ENCODE results near the gene CFAP74.
A peak's percentile ranks its signal among the peaks of the same experiment; 100 is the strongest.
"Not testable (repeated sequence)": the region's sequence is repeated elsewhere in the genome, so short reads cannot be mapped to it uniquely, and the experiment has no call there.

CFAP74 gene

DNA sequence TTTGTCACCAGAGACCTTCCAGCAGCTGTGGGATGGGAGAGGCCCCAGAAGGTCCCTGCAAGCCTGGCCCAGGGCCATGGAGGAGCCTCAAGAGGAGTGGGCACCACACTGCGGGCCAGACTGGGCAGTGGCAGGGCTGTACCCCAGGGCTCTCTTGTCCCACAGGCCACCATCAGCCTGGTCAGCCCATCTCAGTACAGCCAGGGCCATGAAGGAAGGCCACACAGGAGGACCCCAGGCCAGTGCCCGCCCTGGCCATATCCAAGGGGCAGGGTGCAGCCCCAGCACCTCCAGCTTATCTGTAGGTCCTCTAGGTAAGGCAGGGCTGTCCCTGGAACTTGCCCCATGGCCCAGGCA is 109.6 kb downstream of the CFAP74 start:
- DNase-seq (ENCODE audit: low read depth) = no peak

DNA sequence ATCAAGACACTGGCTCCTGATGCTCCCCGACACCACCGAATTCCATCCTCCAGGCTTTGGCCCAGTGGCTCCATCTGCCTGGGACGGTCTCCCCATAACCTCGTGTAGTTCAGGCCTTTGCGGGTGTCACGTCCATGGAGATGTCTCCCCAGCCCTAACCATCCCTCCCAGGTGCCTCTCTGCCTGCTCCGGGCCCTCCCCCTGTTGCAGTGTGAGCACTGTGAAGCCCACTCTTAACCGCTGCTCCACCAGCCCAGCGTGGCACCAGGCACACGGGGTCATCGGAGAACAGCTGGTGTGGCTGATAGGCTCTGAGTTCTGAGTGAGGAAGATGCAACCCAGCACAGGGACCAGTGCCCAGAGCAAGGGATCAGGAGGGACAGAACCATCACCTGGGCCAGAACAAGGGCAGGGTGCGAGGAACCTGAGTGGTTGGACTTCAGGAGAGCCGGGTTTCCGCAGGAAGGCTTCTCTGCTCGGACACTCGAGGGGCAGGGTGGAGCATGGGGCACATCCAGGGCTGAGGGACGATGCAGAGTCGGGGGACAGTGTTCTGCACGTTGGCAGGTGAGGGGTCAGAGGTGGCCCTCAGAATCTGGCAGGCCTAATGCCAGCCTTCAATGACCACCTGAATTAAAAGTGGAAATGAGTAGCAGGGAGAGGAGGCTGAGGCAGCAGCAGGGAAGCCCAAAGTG is 110.1 kb downstream of the CFAP74 start:
- no peak for DNase-seq (ENCODE audit: low read depth)

DNA sequence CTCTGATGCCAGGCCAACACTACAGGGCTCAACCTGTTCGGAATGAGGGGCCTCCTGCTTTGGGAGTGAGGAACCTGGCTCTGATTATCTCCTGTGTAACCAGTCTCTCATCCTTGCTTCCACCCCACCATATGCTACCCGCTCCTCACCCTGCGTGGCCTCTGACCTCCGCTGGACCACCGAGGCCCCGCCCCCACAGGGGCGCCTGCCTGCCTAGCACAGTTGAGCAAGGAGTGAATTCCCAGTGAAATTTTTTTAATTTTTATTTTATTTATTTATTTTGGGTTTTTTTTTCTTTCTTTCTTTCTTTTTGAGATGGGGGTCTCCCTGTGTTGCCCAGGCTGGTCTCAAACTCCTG is 110.8 kb downstream of the CFAP74 start:
- DNase-seq (ENCODE audit: low read depth) = no peak

DNA sequence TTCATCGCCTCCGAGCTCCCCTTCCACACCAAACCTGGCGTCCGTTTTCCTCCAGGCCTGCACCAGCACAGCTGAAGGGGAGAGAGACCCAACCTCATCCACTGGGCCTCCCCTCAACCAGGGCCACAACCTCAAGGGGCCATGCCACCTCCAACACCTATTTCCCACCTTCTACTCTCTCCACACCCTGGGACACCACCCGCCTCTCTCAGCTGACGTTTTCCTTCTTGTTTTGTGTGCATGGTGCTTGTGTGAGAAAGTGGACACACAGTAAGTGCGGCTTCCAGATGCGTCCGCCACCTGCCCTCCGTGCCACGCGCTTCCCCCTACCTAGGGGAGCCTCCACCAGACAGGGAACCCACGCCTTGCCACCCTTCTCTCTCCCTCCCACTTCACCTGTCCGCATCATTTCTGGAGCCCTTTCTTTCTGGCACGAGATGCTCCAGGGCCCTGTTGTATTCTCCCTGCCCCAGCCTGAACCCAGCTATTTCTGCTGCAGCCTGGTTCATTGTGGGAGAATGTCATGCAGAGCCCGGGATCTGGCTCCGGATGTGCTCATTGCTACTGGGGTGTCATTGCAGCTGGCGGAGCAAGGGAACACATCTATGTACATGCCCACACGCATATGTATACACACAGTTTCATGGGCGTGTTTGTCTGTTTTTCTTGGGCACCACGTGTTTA is 111.4 kb downstream of the CFAP74 start:
- DNase-seq (ENCODE audit: low read depth) = no peak

DNA sequence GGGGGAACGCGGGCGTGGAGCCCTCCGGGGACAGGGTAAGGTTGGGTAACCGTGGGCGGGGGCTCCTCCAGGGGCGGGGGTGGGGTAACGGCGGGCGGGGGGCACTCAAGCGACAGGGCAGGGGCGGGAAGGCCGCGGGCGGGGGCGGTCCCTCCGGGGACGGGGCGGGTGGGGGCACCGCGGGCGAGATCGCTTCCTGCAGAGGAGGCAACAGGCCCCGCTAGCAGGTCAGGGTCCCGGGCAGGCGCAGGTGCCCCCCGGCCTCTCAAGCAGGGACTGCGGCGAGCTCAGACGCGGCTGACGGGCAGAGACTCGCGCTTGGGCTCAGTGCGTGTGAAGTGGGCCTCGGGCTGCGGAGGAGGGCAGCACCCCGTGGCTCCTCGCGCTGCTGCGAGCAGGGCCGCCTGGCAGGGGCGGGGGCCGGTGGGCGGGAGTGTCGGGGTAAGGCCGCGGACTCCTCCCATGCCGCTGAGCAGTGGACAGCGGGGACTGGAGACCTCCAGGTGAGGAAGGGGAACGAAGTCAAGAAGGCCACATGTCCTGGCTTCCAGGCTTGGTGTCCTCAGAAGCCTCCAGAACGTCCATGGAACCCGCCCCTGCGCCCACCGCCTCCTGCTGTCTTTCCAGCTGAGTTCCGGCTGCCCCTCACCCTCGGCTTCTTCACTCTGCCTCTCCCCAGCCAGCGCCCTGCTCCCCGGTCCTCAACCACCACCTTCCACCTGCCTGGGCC is 112.1 kb downstream of the CFAP74 start:
- peak; percentile 46 for DNase-seq (ENCODE audit: low read depth)

DNA sequence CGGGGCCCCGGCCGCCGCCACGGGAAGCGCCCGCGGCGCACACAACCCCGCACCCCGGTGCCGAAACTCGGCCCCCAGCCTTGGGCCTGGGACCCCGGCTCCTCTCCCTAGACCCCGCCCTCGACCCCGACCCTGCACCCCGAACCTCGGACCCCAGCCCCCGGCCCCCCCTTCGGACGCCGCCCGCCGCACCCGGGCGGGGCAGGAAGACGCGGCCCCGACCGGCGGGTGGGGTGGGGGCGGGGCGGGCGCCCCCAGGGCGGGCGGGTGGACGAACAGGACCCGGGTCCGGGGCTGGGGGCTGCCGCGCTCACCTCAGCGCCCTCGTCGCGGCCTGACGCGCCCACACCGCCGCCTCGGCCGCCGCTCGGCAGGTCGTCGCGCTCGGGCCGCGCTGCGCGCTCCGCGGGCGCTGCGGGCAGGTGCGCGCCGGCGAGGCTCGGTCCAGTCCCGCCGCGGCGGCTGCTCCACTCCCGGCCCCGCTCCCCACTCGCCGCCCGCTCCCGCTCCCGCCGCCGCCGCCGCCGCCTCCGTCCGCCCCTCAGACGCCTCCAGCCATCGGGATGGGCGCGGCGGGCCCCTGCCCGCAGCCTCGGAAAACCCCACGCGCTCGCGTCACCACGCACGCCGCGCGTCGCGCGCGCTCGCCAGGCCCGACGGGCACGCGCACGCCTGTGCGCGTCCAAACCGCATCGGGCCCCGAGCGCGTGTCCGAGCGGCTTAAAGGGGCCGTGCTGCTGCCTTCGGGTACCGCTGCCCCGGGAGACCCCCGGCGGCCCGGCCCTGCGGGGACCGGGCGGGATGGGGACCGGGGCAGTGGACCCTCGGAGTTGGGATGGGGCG is 112.9 kb downstream of the CFAP74 start, which contains the start of gene GNB1:
Gene GNB1 (minus strand): TSS at position 582 of the 843 bp plus-strand sequence. CDS start 65,634 bp downstream, outside the sequence.
- DNase-seq (ENCODE audit: low read depth) = peak; percentile 83

DNA sequence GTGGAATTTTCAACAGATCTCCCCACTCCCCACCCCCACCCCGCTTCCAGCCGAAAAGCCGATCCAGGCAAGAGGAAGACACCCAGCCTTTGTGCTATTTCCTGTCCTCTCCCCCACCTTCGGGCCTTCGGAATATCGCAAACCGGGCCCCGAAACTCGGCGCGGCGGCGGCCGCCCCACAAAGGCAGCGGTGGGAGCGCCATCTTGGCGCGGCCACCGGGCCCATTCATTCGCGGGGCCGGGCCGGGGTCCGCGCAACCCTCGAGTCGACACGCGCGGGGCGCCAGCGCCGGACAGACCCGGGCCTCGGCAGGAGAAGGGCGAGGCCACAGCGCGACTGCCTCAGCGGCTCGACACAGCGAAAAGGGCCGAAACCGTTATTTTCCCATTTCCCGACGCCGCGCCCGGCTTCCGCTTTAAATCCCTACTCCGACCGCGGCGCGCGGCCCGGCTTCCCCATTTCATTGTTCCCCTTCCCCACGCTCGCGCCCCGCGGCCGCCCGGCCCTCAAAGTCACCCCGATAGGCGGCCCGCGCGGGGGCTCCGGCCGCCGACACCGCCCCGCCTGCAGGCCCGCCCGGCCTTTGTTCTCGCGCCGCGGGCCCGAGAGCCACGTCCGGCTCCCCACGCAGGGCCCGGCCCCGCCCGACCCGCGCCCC is 113.6 kb downstream of the CFAP74 start:
- DNase-seq (ENCODE audit: low read depth) = peak; percentile 50

DNA sequence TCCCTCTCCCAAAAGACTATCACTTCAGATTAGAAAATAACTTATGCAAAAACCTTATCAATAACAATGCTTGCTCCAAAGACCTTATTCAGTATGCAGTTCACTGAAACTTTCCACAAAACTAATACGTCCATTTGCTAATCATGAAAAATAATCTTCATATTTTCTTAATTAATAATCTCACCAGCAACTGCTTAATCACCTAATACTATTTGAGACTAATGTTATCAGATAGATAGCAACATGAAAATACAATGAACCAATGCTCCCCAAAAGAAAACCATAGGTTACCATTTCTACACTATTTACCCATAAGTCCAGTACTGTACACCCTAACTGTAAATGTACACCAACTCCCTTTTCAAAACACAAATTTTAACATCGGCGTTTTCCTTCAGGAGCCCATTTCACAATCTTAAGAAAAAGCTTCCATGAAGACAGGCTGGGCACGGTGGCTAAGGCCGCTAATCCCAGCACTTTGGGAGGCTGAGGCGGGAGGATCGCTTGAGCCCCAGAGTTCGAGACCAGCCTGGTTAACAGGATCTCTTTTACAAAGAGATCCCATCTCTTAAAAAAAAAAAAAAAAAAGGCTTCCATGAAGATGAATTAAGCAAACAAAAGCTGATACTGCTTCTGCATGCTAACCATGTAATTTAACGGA is 114.4 kb downstream of the CFAP74 start:
- peak; percentile 16 for DNase-seq (ENCODE audit: low read depth)

DNA sequence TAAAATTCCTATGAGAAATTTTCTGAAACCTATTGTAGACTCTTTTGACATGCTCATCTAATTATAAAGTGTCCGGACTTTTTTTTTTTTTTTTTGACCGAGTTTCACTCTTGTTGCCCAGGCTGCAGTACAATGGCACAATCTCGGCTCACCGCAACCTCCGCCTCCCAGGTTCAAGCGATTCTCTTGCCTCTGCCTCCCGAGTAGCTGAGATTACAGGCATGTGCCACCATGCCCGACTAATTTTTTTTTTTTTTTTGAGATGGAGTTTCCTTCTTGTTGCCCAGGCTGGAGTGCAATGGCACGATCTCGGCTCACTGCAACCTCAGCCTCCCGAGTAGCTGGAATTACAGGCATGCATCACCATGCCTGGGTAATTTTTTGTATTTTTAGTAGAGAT is 119.7 kb downstream of the CFAP74 start:
- not testable (repeated sequence) for DNase-seq (ENCODE audit: low read depth)

DNA sequence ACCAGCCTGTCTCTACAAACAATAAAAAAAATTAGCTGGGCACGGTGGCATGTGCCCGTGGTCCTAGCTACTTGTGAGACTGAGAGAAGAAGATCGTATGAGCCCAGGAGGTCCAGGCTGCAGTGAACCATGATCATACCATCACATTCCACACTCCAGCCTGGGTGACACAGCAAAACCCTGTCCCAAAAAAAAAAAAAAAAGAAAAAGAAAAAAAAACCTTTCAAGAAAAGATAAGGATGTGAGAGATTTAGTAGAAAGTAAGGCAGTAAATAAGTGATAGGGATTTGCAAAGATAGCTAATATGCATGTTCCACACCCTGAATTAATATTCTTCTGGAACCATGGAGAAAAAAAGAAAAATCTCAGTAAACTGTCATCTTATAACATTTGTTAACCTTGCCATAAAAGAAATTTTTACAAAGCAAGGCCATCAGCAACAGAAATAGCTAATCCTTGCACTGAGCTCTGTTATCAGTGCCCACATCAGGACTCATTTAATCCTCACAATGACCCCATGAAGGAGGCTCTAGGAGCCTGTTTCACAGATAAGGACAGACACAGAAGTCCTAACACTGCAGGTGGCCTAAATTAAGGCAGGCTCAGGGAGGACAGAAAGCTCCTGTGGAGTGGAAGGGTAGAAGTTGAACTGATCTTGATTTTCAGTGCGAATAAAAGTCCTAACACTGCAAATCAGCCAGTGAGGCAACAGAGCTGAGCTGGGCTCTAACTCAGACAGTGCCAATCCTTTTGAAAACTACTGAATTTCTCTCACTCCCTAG is 120.3 kb downstream of the CFAP74 start:
- DNase-seq (ENCODE audit: low read depth) = no peak

DNA sequence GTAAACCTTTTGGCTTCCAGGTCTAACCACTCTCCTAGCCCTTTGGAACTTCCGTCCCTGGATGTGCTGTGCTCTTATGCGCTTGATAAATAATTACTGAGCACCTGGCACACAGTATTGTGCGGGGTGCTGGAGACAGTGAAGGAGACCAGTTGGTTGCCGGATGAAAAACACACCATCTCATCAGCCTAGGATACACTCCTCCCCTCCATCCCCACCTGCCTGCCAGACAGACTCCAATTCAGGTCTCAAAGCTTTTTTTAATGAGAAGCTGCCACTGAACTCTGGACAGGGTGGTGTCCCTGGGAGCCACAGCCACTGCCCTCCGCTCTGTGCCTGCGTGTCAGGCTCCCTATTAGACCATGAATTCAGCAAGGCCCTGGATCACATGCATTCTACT is 121.9 kb downstream of the CFAP74 start:
- DNase-seq (ENCODE audit: low read depth) = no peak

DNA sequence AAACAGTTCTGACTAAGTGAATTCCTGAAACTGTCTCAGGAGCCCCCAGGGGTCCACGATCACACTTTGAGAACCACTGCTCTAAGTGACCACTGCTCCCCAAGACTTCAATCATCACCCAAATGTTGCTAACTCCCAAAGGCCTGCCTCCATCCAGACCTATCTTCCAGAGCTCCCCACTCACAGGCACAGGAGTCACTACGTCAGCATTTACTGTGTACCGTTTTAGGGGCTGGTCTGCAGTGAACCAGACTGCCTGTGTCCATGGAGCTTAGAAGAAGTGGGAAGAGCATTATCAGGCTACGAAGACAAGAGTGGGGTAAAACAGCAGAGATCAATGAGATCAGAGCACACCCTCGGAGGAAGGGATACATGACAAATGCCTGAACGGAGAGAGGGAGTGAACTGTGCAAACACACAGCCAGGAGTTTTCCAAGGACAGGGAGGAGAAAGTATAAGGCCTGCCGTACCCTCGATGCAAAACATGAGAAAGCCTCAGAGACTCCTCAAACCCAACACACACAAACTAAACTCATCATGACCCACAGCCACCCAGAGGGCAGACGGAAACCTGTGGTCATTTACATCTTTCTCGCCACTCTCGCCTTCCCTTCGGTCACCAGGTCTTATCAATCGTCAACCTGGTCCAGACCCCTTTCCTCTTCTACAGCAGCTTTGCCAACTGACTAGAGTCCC is 122.8 kb downstream of the CFAP74 start:
- no peak for DNase-seq (ENCODE audit: low read depth)

DNA sequence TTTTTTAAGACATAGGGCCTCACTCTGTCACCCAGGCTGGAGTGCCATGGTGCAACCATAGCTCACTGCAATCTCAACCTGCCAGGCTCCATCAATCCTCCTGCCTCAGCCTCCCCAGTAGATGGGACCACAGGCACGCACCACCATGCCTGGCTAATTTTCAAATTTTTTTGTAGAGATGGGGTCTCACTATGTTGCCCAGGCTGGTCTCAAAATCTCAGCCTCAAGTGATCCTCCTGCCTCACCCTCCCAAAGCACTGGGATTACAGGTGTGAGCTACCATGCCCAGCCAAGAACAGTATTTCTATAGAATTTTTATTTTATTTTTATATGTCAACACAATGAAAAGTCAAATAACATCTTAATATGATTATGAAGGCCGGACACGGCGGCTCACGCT is 123.6 kb downstream of the CFAP74 start:
- no peak for DNase-seq (ENCODE audit: low read depth)

DNA sequence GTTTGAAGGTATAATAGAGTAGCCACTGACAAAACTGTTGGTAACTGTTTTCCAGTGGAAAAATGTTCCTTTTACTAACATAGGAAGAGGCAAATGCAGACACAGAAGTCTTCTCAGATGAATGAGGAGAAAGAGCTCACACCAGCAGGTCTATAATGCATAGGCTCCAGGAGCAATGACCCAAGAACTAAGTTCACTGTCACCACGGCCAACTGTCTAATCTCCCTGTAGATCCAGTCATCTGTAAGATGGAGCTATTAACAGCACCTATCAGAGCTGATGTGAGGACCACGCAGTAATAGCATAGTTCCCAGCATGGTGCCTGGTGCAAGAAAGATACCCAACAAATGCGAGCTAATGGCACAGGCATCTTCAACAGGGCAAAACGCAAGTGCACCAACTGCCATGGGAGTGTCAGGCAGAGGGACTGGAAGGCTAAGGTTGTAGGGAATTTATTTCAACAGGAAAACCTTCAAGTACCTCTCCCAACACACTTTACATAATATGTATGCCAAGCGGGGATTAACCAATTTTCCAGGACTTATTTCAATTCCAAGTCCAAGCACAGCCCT is 125.6 kb downstream of the CFAP74 start:
- no peak for DNase-seq (ENCODE audit: low read depth)

DNA sequence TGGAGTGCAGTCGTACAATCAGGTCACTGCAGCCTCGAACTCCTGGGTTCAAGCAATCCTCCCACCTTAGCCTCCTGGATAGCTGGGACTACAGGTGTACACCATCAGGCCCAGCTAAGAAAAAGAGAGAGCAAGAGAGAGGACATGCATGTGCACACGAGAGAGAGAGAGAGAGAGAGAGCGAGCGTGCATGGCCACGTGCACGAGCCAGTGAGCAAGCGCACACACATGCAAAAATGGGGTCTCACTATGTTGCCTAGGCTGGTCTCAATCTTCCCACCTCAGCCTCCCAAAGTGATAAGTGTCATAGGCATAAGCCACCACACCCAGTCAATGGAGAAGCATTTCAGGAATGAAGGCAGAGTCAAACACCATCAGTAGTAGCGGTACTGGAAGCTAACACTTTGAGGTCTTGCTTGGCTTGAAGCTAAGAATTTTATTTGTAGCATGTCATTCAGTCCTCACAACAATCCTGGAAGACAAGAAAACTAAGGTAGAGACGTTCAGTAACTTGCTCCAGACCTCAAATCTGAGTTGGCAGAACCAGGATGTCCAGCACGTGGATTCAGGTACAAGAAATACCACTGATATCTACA is 127.2 kb downstream of the CFAP74 start:
- DNase-seq (ENCODE audit: low read depth) = peak; percentile 30

DNA sequence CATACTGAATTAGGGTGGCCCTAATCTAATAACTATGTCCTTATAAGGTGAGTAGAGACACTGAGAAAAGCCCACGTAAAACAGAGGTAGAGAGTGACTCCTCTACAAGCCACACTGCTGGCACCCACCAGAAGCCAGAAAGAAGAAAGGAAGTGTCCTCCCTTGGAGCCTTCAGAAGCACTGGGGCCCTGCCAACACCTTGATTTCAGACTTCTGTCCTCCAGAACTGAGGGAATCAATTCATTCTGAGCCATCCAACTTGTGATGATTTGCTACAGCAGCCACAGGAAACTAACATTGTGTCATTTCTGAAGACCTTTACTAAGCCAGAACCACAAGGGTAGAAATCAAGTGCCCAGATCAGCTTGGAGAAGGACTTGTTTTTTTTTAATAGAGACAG is 127.7 kb downstream of the CFAP74 start:
- DNase-seq (ENCODE audit: low read depth) = no peak

DNA sequence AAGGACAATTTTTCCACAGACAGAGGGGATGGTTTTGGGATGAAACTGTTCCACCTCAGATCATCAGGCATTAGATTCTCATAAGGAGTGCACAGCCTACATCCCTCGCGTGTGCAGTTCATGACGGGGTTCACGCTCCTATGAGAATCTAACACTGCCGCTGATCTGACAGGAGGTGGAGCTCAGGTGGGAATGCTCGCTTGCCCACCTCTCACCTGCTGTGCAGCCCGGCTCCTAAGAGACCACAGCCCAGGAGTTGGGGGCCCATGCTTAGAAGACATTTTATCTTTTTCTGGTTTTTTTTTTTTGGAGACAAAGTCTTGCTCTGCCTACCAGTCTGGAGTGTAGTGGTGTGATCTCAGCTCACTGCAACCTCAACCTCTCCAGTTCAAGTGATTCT is 128.7 kb downstream of the CFAP74 start:
- DNase-seq (ENCODE audit: low read depth) = no peak

DNA sequence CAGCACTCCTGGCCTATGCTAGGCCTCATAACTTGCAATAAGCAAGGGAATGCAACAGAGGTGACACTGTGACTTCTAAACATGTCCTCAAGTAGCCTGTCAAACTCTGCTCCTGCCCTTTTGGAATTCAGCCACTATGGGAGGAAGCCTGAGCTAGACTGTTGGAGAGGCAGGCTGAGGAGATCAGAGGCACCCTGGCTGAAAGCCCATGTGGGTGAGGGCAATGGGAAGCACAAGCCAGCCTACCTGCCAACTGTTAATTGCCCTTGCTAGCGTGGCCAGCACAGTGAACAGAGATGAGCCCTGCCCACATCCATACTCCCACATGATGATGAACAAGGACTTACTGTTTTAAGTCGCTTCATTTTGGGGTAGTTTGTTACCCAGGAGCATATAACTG is 130.4 kb downstream of the CFAP74 start:
- DNase-seq (ENCODE audit: low read depth) = no peak

All from amniotic epithelial cell (primary cell).